Activated B cell treated with CpG ODN at 0.5 μM for 24 hours (primary cell): Measurements from ENCODE around the gene ARVCF. TPM values are rescaled to one million over a fixed set of nuclear protein-coding genes. Genes with fewer than 3 reads are reported as not detected.
A peak's percentile ranks its signal among the peaks of the same experiment; 100 is the strongest.

Experiments
- ATAC-seq: fragments of 200-7000 bp; cut with Tn5 transposase; one replicate; pipeline ENCODE4 v1.10.0; 2021; ENCODE audit warnings: low read depth, mild to moderate bottlenecking, moderate library complexity
- CTCF ChIA-PET: fragments of 350-600 bp; sonication (Branson Sonifier 250); formaldehyde crosslinking; loops from one replicate; lab custom pipeline; 2021; ENCODE audit warnings: antibody characterized with exemption; lab: Charles Lee
- POLR2A ChIA-PET: fragments of 350-600 bp; sonication (Branson Sonifier 250); formaldehyde crosslinking; loops from one replicate; lab custom pipeline; 2021; ENCODE audit warnings: antibody characterized with exemption; lab: Charles Lee
- DNase-seq: peaks from one replicate; pipeline ENCODE4 v3.0.0; 2022
- H3K27ac Mint-ChIP-seq: one replicate; pipeline ENCODE4 v1.8.0; 2020; ENCODE audit warnings: mixed read lengths
- H3K27me3 Mint-ChIP-seq: one replicate; pipeline ENCODE4 v1.8.0; 2021; ENCODE audit warnings: mixed read lengths
- H3K36me3 Mint-ChIP-seq: one replicate; pipeline ENCODE4 v1.8.0; 2021; ENCODE audit warnings: low read depth, mixed read lengths
- H3K4me1 Mint-ChIP-seq: one replicate; pipeline ENCODE4 v1.8.0; 2021; ENCODE audit warnings: mixed read lengths
- H3K4me3 Mint-ChIP-seq: one replicate; pipeline ENCODE4 v1.8.0; 2020; ENCODE audit warnings: mild to moderate bottlenecking, mixed read lengths
- H3K9me3 Mint-ChIP-seq: one replicate; pipeline ENCODE4 v1.8.0; 2020; ENCODE audit warnings: mixed read lengths
- CTCF ChIP-seq: fragments of 200-600 bp; IDR thresholded peaks from one replicate; pipeline ENCODE4 v1.8.0; 2022; ENCODE audit warnings: antibody characterized with exemption, mild to moderate bottlenecking
- intact Hi-C: fragments of 100-400 bp; cut with micrococcal nuclease; formaldehyde crosslinking; loops from one replicate; pipeline ENCODE4 v1.15.1; 2024
- total RNA-seq: library from RNA; stranded (reverse); gene quantifications from 2 replicates; pipeline ENCODE4 v1.2.3, GENCODE V29; 2022

ARVCF gene
- total RNA-seq, 1 donor from 2014 or later, result 6.5 TPM

DNA sequence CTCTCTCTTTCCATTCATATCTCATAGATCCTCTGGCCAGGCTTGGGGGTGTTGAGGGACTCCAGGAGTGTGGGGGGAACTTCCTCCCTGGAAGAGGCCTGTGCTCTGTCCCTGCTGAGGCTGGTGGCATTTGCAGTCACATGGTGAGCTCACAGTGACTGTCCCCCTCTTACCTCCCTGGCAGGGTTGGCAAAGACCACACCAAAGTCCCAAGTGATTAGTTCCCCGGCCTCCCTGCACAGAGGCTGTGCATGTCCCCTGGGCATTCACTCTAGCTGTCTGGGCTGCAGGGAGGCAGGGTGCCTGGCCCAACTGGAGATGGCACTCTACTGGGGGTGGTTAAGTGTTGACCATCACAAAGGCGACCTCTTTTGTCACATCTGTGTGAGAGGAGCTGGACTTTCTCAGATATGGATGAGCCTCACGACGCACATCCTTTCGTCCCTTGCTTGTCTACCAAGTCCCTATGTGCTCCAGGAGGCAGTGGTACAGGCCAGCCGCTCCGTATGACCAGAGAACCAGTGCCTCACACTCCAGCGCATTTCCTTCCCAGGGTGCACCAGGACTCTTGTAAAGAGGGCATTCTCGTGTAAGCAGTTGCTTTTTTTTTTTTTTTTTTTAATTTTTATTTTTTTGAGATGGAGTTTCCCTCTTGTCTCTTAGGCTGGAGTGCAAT lies 13.1 kb upstream of the ARVCF start:
- intact Hi-C loops, result no loop called here
- peak overlapping the region; percentile 70 for H3K27ac Mint-ChIP-seq

GRCh38 chr22:20028855-20029549 lies 12.4 kb upstream of the ARVCF start:
- Mint-ChIP-seq H3K27ac (no peak overlapping the region), H3K4me1 (peaks cover 57% of the 10 kb centered on the region)
- CTCF ChIA-PET, result no interaction called here

More for the DNA sequence above, 13.1 kb upstream of the ARVCF start:
- no peak for TF ChIP-seq CTCF
- Mint-ChIP-seq H3K27me3 (no peaks in the 10 kb centered on the region), H3K9me3 (peaks cover 3% of the 10 kb centered on the region), H3K4me3 (no peak overlapping the region), H3K36me3 (peaks cover 13% of the 10 kb centered on the region), H3K4me1 (peaks cover 63% of the 10 kb centered on the region)
- CTCF ChIA-PET, result no interaction called here
- POLR2A ChIA-PET, result no interaction called here
- ATAC-seq (no peak), DNase-seq (no peak)

GRCh38 chr22:20027966-20028854 lies 11.6 kb upstream of the ARVCF start:
- no peak for TF ChIP-seq CTCF
- peaks cover 12% of the 10 kb centered on the region for H3K36me3 Mint-ChIP-seq
- CTCF ChIA-PET, result no interaction called here
- intact Hi-C loops, result loop anchor here (1.0 kb wide), 1 partner anchor 58 kb away; no protein-coding TSS in a partner anchor
- H3K9me3 Mint-ChIP-seq, result no peaks in the 10 kb centered on the region
- no peak overlapping the region for H3K4me3 Mint-ChIP-seq
- H3K27me3 Mint-ChIP-seq, result no peaks in the 10 kb centered on the region
- POLR2A ChIA-PET, result no interaction called here
- ATAC-seq (no peak), DNase-seq (no peak)
- H3K27ac Mint-ChIP-seq, result no peak overlapping the region
- peaks cover 54% of the 10 kb centered on the region for H3K4me1 Mint-ChIP-seq

More at GRCh38 chr22:20028855-20029549, 12.4 kb upstream of the ARVCF start:
- no peak overlapping the region for H3K4me3 Mint-ChIP-seq
- ATAC-seq, result no peak
- no peaks in the 10 kb centered on the region for H3K9me3 Mint-ChIP-seq
- DNase-seq, result no peak
- H3K27me3 Mint-ChIP-seq, result no peaks in the 10 kb centered on the region
- no peak for TF ChIP-seq CTCF
- peaks cover 10% of the 10 kb centered on the region for H3K36me3 Mint-ChIP-seq
- POLR2A ChIA-PET, result no interaction called here
- intact Hi-C loops, result loop anchor here (1.0 kb wide), 1 partner anchor 59 kb away; no protein-coding TSS in a partner anchor

DNA sequence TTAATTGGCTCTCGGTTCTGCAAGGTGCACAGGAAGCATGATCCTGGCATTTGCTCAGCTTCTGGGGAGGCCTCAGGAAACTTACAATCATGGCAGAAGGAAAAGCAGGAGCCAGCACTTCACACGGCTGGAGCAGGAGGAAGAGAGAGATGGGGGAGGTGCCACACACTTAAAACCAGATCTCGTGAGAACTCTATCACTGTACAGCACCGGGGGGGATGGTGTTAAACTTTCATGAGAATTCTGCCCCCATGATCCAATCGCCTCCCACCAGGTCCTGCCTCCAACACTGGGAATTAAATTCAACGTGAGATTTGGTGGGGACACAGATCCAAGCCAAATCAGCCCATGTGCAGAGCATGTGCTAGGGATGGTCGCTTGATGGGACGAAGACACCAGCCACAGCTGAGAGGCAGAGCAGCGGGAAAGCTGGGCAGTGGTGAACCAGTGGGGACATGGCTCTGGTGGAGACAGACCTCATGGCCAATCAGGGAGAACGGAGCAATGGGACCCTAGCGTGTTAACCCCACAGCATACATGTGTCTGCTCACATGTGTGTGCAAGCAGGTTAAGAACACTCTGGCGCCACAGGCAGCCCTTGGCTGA lies 10.5 kb upstream of the ARVCF start:
- H3K4me1 Mint-ChIP-seq, result peaks cover 55% of the 10 kb centered on the region
- no peaks in the 10 kb centered on the region for H3K27me3 Mint-ChIP-seq
- no peak overlapping the region for H3K27ac Mint-ChIP-seq
- no peak for TF ChIP-seq CTCF
- ATAC-seq (no peak), DNase-seq (no peak)
- CTCF ChIA-PET, result no interaction called here
- no peaks in the 10 kb centered on the region for H3K9me3 Mint-ChIP-seq
- POLR2A ChIA-PET, result interaction anchor here (1.3 kb wide), 1 partner anchor 56 kb away, joined by 3 read pairs; no protein-coding TSS in a partner anchor
- intact Hi-C loops, result no loop called here
- peaks cover 13% of the 10 kb centered on the region for H3K36me3 Mint-ChIP-seq
- no peak overlapping the region for H3K4me3 Mint-ChIP-seq
